ENCODE measurements around the gene COL4A5. TPM values are rescaled to one million over a fixed set of nuclear protein-coding genes. Genes with fewer than 3 reads are reported as not detected.

Gene COL4A5
- total RNA-seq, 1 experiment from 2014 or later = 8.3 TPM

GRCh38 chrX:108735091-108735678, 295.5 kb downstream of the COL4A5 start:
- H3K4me1 ChIP-seq (ENCODE audit: control insufficient read depth, insufficient read depth, low read length) = peaks cover 3% of the 10 kb centered on the region; the same call in 1 of the 2 replicates
- no peaks in the 10 kb centered on the region for H3K36me3 ChIP-seq (ENCODE audit: control insufficient read depth, insufficient read depth, low read length)
- peak; percentile 61 for ATAC-seq
- intact Hi-C loops (cut with micrococcal nuclease; ENCODE audit: unreplicated experiment) (loop anchor here (10.0 kb wide), 1 partner anchor 150 kb away; no protein-coding TSS in a partner anchor), in situ Hi-C loops (cut with HindIII; ENCODE audit: low pct_unique_long_range_greater_than_20kb, low sequenced_read_pairs) (no loop called here)
- ChIA-PET POLR2A (no interaction called here), CTCF (no interaction called here)
- TF ChIP-seq SIN3A (IDR thresholded peaks at IDR 0.05; ENCODE audit: borderline replicate concordance, insufficient read depth, low read depth, low read length) (no peak), POLR2AphosphoS5 (IDR thresholded peaks at IDR 0.05; ENCODE audit: low read depth, low read length) (no peak), TCF7L2 (IDR thresholded peaks at IDR 0.05; ENCODE audit: low read depth, low read length) (no peak), CTCF (IDR thresholded peaks at IDR 0.05) (peak; percentile 55)
- peaks cover 35% of the 10 kb centered on the region for H3K27me3 ChIP-seq (ENCODE audit: control insufficient read depth, insufficient read depth, low read length)
- DNase-seq (ENCODE audit: low read depth, low spot score) = no peak
- BruUV-seq (replicated peaks) = no TSS peak
- H3K9me3 ChIP-seq (ENCODE audit: control insufficient read depth, insufficient read depth, low read depth, low read length) = no peaks in the 10 kb centered on the region
- H3K27ac ChIP-seq (ENCODE audit: low read length) = no peak overlapping the region
- peak overlapping the region in 1 of 2 experiments; percentile 56; a peak in 2 of 4 replicates for H3K4me3 ChIP-seq (ENCODE audit: low read depth in 2 of 2, low read length in 2 of 2)

GRCh38 chrX:108735679-108736508, 296.3 kb downstream of the COL4A5 start:
- peaks cover 35% of the 10 kb centered on the region for H3K27me3 ChIP-seq (ENCODE audit: control insufficient read depth, insufficient read depth, low read length)
- H3K9me3 ChIP-seq (ENCODE audit: control insufficient read depth, insufficient read depth, low read depth, low read length) = no peaks in the 10 kb centered on the region
- no peak for DNase-seq (ENCODE audit: low read depth, low spot score)
- in situ Hi-C loops (cut with HindIII; ENCODE audit: low pct_unique_long_range_greater_than_20kb, low sequenced_read_pairs) = no loop called here
- BruUV-seq (replicated peaks) = no TSS peak
- ChIA-PET POLR2A (interaction anchor here (0.6 kb wide), 1 partner anchor 34 kb away, joined by 11 read pairs; no protein-coding TSS in a partner anchor), CTCF (no interaction called here)
- ATAC-seq = peak; percentile 64
- H3K36me3 ChIP-seq (ENCODE audit: control insufficient read depth, insufficient read depth, low read length) = no peaks in the 10 kb centered on the region
- peaks cover 3% of the 10 kb centered on the region; the same call in 1 of the 2 replicates for H3K4me1 ChIP-seq (ENCODE audit: control insufficient read depth, insufficient read depth, low read length)
- no peak overlapping the region for H3K27ac ChIP-seq (ENCODE audit: low read length)
- H3K4me3 ChIP-seq (ENCODE audit: low read depth in 2 of 2, low read length in 2 of 2) = peak overlapping the region; percentile 31 to 56
- TF ChIP-seq SIN3A (IDR thresholded peaks at IDR 0.05; ENCODE audit: borderline replicate concordance, insufficient read depth, low read depth, low read length) (no peak), REST (IDR thresholded peaks at IDR 0.05; ENCODE audit: insufficient read depth in 1 of 2, low read depth in 2 of 2, low read length in 1 of 2) (no peak), POLR2AphosphoS5 (IDR thresholded peaks at IDR 0.05; ENCODE audit: low read depth, low read length) (no peak), TCF7L2 (IDR thresholded peaks at IDR 0.05; ENCODE audit: low read depth, low read length) (no peak), CTCF (IDR thresholded peaks at IDR 0.05) (no peak)
- intact Hi-C loops (cut with micrococcal nuclease; ENCODE audit: unreplicated experiment) = loop anchor here (10.0 kb wide), 1 partner anchor 151 kb away; no protein-coding TSS in a partner anchor
